Testis (tissue), 2 donors: ENCODE results near the gene TMEM11.

Experiments
- POLR2A ChIP-seq: fragments of 450-650 bp; IDR thresholded peaks from one replicate; pipeline ENCODE4 v1.6.1; 2017; ENCODE audit warnings: antibody characterized with exemption, mild to moderate bottlenecking, moderate library complexity
- TF ChIP-seq, protein P1 (sequence below), 3 experiments: fragments of 450-650 bp in 2 of 3; fragments of 200-600 bp in 1 of 3; sonication (generic) in 1 of 3; IDR thresholded peaks; one replicate each; pipeline ENCODE4 v1.5.1; 2016 to 2019; ENCODE audit warnings: antibody characterized with exemption in 3 of 3, mild to moderate bottlenecking in 2 of 3, moderate library complexity in 1 of 3

DNA sequence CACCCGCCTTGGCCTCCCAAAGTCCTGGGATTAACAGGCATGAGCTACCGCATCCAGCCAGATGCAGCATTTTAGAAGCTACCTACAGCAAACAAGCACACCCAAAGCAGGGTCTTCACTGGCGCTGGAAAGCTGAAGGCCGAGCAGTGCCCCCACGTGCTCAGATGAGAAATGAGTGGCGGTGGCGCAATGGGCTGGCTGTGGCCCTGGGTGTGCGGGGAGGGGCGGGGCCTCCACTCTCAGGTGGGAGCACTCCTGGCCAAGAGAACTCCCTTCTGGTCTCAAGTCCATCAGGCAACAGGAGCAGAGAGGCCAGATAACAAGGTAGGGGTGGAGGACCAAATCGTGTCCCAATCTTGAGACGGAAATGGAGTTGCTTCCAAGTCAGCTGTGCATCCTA is 12.1 kb downstream of the TMEM11 start:
- TF ChIP-seq, protein P1, sequence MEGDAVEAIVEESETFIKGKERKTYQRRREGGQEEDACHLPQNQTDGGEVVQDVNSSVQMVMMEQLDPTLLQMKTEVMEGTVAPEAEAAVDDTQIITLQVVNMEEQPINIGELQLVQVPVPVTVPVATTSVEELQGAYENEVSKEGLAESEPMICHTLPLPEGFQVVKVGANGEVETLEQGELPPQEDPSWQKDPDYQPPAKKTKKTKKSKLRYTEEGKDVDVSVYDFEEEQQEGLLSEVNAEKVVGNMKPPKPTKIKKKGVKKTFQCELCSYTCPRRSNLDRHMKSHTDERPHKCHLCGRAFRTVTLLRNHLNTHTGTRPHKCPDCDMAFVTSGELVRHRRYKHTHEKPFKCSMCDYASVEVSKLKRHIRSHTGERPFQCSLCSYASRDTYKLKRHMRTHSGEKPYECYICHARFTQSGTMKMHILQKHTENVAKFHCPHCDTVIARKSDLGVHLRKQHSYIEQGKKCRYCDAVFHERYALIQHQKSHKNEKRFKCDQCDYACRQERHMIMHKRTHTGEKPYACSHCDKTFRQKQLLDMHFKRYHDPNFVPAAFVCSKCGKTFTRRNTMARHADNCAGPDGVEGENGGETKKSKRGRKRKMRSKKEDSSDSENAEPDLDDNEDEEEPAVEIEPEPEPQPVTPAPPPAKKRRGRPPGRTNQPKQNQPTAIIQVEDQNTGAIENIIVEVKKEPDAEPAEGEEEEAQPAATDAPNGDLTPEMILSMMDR (IDR thresholded peaks at IDR 0.05) = no peak
- TF ChIP-seq POLR2A = no peak
